ENCODE results near the gene CYB5A. TPM values are rescaled to one million over a fixed set of nuclear protein-coding genes. Genes with fewer than 3 reads are reported as not detected.

The CYB5A gene
- total and polyA plus RNA-seq, 9 of the 15 experiments (the other 6 are each of a cell fraction or from before 2014, with no cell fraction given), result 11.9 to 22.6 (median 14.1) TPM

DNA sequence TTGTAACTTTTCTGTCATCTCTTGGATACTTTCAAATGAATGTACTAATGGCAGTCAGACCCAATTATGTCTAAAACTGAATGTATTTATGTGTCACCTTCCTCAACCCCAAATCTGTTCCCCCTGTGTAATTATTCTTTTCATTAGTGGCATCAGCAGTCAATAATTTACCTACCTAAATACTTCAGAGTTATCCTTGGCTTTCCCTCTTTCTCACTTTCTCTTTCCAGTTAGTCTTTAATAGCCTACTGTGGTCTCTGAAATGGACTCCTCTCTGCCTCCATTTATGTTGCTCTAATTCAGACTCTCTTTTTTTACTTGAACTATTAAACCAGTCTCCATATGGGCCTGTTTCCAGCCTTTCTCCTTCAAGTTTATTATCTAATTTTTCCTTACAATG lies 44.9 kb upstream of the CYB5A start:
- CTCF ChIA-PET (ENCODE audit: low intra/inter-chr PET ratio), result no interaction called here
- TF ChIP-seq, protein P1, sequence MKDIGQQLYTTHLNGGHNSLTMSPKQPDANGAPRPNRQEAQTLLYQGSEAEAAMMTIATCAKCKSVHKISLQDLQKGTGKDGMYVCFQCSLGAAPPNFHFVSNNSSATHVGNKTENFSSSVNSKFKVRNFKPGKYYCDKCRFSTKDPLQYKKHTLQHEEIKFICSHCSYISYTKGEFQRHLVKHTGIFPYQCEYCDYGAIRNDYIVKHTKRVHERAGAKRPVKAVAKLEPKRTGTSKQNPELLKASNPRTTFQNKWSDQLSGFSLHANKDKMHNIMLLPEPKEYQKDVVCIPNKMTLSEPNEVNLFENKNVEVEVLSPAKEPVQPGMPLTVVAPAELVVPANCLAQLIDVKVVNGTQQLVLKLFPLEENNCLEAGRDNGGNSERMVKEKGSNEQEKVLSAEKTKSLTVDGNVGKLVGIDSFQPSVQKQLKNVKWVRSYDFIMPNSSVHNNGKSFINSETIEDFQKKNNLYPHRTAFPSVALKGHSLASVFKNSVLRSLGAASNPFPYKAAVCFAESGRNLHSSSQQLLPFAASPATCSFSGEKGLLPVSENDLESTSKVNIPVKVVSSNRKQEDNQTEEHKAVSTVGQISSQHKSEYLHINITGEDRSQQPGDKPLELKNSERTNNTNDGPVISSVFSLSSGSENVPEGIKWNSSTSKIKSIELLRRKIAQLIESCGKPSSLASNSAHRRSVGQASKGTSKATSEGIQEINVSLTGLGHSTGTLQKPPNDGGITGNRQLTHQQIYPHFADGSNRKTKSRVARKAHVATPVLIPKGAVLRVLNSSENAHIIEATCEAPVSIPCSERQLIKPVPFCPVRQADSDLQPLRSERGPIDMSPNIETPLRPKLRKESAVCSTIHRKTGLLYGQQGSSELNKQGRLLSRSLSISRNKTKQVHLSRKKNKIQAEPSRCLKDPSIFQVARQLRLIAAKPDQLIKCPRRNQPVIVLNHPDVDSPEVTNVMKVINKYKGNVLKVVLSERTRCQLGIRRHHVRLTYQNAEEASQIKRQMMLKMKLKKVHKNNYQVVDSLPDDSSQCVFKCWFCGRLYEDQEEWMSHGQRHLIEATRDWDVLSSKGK (CRISPR knock-in tag; IDR thresholded peaks at IDR 0.05), result no peak
- TF ChIP-seq ZNF41 (CRISPR knock-in tag; conservative IDR thresholded peaks at IDR 0.05) (no peak), ZFP91 (CRISPR knock-in tag; IDR thresholded peaks at IDR 0.05) (no peak), HDGF (IDR thresholded peaks at IDR 0.05) (no peak), ZNF785 (CRISPR knock-in tag; IDR thresholded peaks at IDR 0.05) (no peak), PTBP1 (IDR thresholded peaks at IDR 0.05; ENCODE audit: low read depth, low read length) (no peak), BCOR (IDR thresholded peaks at IDR 0.05) (no peak), BRD4 (IDR thresholded peaks at IDR 0.05) (no peak)
- TF ChIP-seq, protein P2, sequence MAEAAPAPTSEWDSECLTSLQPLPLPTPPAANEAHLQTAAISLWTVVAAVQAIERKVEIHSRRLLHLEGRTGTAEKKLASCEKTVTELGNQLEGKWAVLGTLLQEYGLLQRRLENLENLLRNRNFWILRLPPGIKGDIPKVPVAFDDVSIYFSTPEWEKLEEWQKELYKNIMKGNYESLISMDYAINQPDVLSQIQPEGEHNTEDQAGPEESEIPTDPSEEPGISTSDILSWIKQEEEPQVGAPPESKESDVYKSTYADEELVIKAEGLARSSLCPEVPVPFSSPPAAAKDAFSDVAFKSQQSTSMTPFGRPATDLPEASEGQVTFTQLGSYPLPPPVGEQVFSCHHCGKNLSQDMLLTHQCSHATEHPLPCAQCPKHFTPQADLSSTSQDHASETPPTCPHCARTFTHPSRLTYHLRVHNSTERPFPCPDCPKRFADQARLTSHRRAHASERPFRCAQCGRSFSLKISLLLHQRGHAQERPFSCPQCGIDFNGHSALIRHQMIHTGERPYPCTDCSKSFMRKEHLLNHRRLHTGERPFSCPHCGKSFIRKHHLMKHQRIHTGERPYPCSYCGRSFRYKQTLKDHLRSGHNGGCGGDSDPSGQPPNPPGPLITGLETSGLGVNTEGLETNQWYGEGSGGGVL (CRISPR knock-in tag; IDR thresholded peaks at IDR 0.05), result no peak

More for the DNA sequence above, 44.9 kb upstream of the CYB5A start:
- Histone ChIP-seq H3K27ac (ENCODE audit: extremely low read depth, low read depth, low read length) (no peak overlapping the region), H4K20me1 (replicated peaks; ENCODE audit: control insufficient read depth, insufficient read depth, low read length) (no peaks in the 10 kb centered on the region), H3K4me2 (ENCODE audit: insufficient read depth, low read length) (no peak overlapping the region), H2AFZ (ENCODE audit: low read depth, low read length) (peak overlapping the region; percentile 60; the same call in 1 of the 2 replicates), H3K27me3 (ENCODE audit: control insufficient read depth in 2 of 2, insufficient read depth in 2 of 2, low read length in 2 of 2) (no peaks in the 10 kb centered on the region), H3K9me3 (replicated peaks; ENCODE audit: control insufficient read depth, insufficient read depth, low read depth, low read length) (no peaks in the 10 kb centered on the region), H3K4me3 (no peak overlapping the region), H3K9me1 (ENCODE audit: control insufficient read depth, insufficient read depth, low read length) (no peaks in the 10 kb centered on the region), H3K79me2 (ENCODE audit: control insufficient read depth, insufficient read depth, low read length) (no peaks in the 10 kb centered on the region), H3K36me3 (ENCODE audit: control insufficient read depth, insufficient read depth, low read length) (no peaks in the 10 kb centered on the region), H3K4me1 (replicated peaks in 1 of 2; ENCODE audit: control insufficient read depth in 2 of 2, insufficient read depth in 2 of 2, low read length in 2 of 2) (peaks cover 0 to 12% of the 10 kb centered on the region in 2 experiments; a peak in 2 of 5 replicates), H3K9ac (ENCODE audit: insufficient read depth in 1 of 2, low read depth in 2 of 2, low read length in 2 of 2) (no peak overlapping the region)
- POLR2A ChIA-PET, result no interaction called here
- no peak for ATAC-seq
- in situ Hi-C loops (cut with MboI) (no loop called here), intact Hi-C loops (cut with micrococcal nuclease) (no loop called here)
- FAIRE-seq, result no peak
- no TSS peak for BruUV-seq (replicated peaks)
- no peak for DNase-seq (ENCODE audit: extremely low read depth in 1 of 4, low spot score in 3 of 4)
